Stimulated activated CD8-positive, alpha-beta memory T cell treated with anti-CD3 and anti-CD28 coated beads, Interleukin-4, amount 100 ng/mL, for 24 hours (primary cell): ENCODE results near the gene AWAT2.

Experiments used
- DNase-seq: peaks from one replicate; pipeline ENCODE4 v3.0.0-alpha.2; 2020; ENCODE audit warnings: low read depth

Gene AWAT2

DNA sequence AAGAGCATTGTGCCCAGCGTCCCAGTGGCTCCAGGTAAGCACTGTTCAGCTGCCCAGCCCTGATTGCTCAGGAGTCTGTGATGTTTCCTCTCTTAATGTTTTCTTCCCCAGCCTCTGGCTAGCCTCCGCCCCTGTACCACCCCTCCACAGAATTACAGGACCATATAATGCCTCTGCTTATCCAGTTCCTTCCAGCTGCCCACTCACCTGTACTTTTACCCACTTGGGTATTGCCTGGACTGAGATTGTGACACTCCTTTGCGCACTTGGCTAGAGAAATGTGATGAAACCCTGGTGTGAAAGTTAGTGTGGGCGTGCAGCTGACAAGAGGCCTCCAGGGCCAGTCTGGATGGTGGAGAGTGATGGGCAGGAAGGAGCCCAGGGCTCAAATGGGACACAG lies at the start of gene AWAT2:
Gene AWAT2 (minus strand): TSS at position 14 of the 400 bp plus-strand sequence. CDS start 6 bp downstream, at position 8.
- no peak for DNase-seq

DNA sequence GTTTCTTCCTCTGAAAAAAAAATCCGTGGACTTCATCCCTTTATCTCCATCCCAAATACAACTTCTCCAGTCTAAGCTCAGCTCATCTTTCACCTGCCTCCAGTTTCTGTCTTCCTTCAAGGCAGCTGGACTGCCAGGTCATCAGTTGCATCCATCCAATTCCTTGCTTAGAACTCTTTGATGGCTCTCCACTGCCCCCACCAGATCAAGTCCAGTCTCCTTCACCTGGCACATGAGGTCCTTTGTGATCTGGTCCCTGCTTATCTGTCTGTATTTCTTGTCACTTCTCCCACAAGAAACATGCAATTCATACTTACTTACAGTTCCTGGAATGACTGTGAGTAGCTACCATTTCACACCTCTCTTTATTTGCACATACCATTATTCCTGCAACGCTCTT lies 46.3 kb upstream of the AWAT2 start:
- no peak for DNase-seq

DNA sequence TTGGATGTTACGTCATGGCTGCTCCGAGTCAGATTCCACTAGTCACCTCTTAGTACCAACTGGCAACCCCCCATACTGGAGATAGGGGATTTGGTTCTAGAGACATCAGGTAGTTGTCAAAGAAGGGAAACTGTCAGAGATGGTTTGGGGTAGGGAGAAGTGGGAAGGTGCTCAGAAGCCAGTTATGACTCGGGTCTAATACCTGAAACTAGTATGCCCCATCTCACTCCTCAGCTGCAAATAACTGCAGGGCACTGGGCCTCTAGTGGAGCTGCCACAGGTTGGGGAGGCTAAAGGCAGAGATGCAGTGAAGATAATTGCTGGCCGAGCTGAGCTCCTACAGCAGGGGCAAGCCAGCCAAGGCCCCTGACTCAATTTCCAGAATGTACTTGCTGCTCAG lies 42.5 kb upstream of the AWAT2 start:
- no peak for DNase-seq

- no peak for DNase-seq
Observed at GRCh38 chrX:70089604-70090297, 40.0 kb upstream of the AWAT2 start.

- DNase-seq, result no peak
Observed at GRCh38 chrX:70088751-70089150, 39.0 kb upstream of the AWAT2 start.

GRCh38 chrX:70087857-70088630 lies 38.3 kb upstream of the AWAT2 start:
- DNase-seq, result no peak

DNA sequence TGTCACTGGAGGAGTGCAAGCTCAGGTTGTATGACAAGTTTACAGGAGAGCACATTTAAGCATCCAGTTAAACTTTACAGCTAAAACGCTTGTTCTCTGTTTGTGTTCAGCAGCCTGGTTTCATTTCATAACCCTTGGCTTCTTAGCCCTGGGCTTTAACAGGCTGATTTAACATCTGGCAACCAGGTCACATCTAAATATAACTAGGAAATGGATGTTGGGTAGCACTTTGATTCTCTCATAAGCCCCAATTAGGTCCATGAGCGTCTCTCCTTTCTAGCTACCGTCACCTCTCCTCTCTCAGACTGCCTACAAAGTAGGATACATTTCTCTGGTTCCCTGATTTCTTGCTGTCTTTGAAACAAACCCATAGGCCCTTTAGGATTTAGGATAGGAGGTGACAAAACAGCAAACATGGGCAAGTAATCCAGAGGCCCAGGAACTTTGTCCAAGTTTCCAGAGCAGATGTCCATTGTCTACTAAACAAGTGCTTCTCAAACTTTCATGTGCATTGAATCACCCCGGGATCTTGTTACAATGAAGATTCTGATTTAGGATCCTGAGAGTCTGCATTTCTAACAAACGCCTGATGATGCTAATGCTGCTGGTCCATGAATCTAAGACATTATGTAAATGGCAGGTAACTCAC lies 35.0 kb upstream of the AWAT2 start:
- no peak for DNase-seq

- no peak for DNase-seq
Observed at GRCh38 chrX:70082723-70083122, 33.0 kb upstream of the AWAT2 start.

DNA sequence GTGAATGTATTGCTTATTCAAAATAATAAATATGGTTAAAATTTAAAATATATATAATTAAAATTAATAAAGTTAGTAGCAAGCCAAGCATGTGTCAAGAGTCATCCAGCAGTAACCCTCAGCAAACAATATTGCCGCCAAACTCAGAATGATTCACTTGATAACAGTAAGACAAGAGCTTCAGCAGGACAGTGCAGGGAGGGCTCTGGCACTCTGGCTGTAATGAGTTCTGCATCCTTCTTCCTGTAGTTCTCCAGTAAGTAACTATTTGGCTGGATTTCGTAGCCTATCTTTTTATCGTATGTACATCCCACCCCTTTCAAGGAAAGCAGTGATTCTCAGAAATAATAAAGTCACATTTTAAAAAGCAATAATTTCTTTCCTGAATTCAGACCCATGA lies 30.1 kb upstream of the AWAT2 start:
- no peak for DNase-seq

- DNase-seq, result no peak
Observed at GRCh38 chrX:70079297-70079696, 29.6 kb upstream of the AWAT2 start.

DNA sequence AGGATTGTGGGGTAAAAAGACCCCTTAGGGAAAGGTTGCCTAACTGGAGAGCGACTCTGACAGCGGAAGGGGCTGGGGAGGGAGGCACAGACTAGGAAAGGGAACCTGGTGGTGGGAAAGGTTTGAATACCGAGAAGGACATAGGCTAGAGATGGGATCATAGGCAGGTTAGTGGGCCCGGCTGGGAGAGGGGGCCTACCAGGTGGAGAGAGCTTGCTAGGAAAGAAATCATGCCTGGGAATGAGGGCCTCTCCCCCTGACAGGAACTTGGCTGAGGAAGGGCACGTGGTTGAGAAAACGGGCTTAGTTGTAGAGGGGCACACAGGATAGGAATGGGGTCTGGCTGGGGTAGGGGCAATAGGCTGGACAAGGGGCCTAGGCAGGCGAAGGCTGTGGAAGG lies 16.9 kb upstream of the AWAT2 start:
- no peak for DNase-seq

DNA sequence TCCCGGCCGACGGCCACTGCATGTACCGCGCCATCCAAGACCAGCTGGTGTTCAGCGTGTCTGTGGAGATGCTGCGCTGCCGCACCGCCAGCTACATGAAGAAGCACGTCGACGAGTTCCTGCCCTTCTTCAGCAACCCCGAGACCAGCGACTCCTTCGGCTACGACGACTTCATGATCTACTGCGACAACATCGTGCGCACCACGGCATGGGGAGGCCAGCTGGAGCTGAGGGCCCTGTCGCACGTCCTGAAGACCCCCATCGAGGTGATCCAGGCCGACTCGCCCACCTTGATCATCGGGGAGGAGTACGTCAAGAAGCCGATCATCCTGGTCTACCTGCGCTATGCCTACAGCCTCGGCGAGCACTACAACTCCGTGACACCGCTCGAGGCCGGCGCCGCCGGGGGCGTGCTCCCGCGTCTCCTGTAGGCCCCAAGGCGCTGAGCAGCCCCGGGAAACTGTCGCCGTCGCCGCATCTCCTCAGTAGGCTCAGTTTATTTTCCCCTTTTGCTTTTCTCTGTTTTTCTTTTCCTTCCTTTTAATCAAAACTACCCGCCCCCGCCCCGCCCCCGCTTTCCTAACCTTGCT lies 13.3 kb upstream of the AWAT2 start:
- no peak for DNase-seq

- DNase-seq, result no peak
Observed at GRCh38 chrX:70062076-70062475, 12.3 kb upstream of the AWAT2 start, which contains the start of gene OTUD6A. Gene OTUD6A (plus strand): TSS chrX:70062457. CDS start chrX:70062525, 68 bp downstream.

DNA sequence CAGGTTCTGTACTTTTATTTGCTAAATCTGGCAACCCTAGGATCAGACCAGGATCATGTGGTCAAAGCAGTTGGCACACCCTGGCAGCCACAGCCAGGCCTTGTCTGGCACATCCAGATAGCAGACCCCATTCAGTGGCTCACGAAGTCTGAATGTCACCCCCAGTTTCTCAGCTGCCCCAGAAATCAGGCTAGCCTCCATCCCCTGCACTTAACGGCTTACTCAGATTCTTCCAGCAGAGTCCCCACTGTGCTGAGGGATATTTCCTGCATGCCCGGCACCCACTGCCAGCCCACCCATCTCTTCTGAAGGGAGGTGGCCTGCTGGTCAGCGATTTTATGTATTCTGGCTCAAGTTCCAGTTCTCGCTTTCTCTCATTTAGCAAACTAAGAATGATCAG lies 4.7 kb upstream of the AWAT2 start:
- no peak for DNase-seq

DNA sequence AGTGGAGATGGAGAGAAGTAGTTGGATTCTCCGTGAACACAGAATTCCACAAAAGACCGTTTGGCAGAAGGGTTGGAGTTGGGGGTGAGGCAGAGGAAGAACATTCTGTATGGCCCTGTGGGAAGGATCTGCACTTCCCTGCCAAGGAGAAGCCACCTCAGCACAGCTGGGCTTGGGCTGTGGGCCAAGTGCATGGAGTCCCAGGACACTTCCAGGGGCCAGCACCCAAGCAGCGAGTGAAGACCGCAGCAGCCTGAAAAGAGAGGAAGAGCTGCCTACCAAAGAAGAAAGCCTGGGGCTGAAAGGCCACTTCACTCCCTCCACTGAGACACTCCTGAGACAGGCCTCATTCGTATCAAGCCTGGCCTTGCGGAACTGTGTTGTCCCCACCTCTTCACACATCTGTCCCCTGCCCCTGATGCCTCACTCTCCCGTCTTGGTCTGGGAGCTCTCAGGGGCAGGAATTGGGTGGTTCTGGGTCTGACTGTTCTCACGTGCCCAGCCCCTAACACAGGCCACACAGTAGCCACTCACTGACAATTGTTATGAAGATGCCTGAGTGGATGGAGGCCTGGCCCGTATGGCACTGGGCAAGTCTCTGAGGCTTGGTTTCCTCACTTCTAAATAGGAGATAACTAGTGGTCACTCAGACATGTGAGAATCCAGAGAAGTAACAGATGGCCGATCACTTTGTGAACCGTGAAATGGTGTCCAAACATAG lies 3.3 kb upstream of the AWAT2 start:
- DNase-seq, result no peak

GRCh38 chrX:70049406-70049805 lies 332 bp downstream of the AWAT2 start:
- no peak for DNase-seq

GRCh38 chrX:70046978-70047377 lies 2.8 kb downstream of the AWAT2 start:
- no peak for DNase-seq

GRCh38 chrX:70044541-70045245 lies 5.0 kb downstream of the AWAT2 start:
- DNase-seq, result no peak

- no peak for DNase-seq
Observed at GRCh38 chrX:70043685-70044084, 6.1 kb downstream of the AWAT2 start.

DNA sequence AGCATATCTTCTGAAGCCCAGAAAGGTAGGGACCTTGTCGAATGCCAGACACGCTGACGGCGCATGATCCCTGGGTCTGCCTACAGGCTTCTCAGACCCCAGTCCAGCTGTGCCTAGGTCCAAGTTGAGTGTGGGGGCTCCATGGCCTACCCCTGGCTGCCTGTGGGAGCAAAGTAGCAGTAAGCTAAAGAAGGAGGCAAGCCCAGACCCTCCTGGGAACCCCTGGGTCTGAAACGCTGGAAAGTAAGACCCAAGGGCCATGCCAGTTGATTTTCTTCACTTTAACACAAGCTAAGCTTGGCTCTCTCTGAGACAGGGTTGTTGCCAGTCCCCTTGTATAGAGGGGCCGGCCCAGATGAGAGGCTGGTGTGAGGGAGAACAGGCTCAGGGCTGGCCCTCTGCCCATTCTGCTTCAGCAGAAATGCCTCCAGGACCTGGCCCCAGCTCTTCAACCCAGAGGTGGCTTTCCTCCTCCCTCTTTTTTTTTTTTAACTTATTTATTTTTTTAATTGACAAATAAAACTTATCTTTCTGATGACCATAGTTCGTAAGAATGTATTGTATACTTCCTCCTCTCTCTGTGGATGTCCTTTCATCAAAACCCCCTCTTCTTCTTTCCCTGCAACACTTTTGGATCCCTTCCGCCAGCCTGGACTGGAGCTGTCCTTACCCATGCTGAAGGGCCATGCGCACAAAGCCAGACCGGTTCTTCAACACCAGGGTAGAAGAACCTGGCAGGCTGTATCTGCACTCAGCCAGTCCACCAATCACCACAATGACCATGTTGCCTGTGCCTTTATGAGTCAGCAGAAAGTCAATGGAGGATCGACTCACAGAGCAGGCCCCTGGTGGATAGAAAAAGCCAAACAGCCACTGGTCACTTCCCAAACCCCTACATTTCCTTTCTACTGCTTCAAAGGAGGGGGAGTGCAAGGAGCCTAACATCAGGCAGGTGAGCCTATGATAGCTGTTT lies 7.1 kb downstream of the AWAT2 start:
- DNase-seq, result no peak
